IMR-90 (cell line): ENCODE data around the gene MVP. TPM values are rescaled to one million over a fixed set of nuclear protein-coding genes. Genes with fewer than 3 reads are reported as not detected.

Experiments used
- ATAC-seq: fragments of 200-7000 bp; cut with Tn5 transposase; 2 replicates; pipeline ENCODE4 v1.9.1; 2020; ENCODE audit warnings: low read depth, mild to moderate bottlenecking, moderate library complexity
- BruUV-seq: library from RNA; stranded (reverse); fragments of 400-500 nt; replicated peaks from 2 replicates; lab custom pipeline; 2021; lab: Mats Ljungman, UMichigan
- CTCF ChIA-PET: fragments of 300-600 bp; formaldehyde crosslinking; extraction: SDS; loops from one replicate; lab custom pipeline; 2021; ENCODE audit warnings: antibody characterized with exemption; lab: Yijun Ruan, JAX
- POLR2A ChIA-PET: fragments of 300-600 bp; sonication (Branson Sonifier 250); formaldehyde crosslinking; loops from one replicate; lab custom pipeline; 2022; ENCODE audit warnings: antibody characterized with exemption; ENCODE audit not compliant: unreplicated experiment; lab: Charles Lee
- DNase-seq: peaks from one replicate; pipeline ENCODE4 v3.0.0; 2013
- H2AFZ ChIP-seq: replicated peaks from 2 replicates; pipeline ENCODE3; 2013; ENCODE audit warnings: low read length, mild to moderate bottlenecking; ENCODE audit not compliant: poor library complexity
- H2AK5ac ChIP-seq: 2 replicates; pipeline ENCODE4 v1.6.1; 2013; ENCODE audit warnings: low read depth, low read length, inconsistent platforms
- H2AK9ac ChIP-seq: replicated peaks from 2 replicates; pipeline ENCODE3; 2013; ENCODE audit warnings: mild to moderate bottlenecking, low read depth, low read length, moderate library complexity; ENCODE audit not compliant: poor library complexity
- H2BK120ac ChIP-seq: 2 replicates; pipeline ENCODE4 v1.6.1; 2013; ENCODE audit warnings: low read depth, low read length, inconsistent platforms
- H2BK15ac ChIP-seq: 3 replicates; pipeline ENCODE4 v1.6.1; 2013; ENCODE audit warnings: low read depth, low read length, inconsistent platforms
- H2BK20ac ChIP-seq: 2 replicates; pipeline ENCODE4 v1.6.1; 2013; ENCODE audit warnings: low read depth, mild to moderate bottlenecking, inconsistent platforms, low read length, moderate library complexity
- H2BK5ac ChIP-seq: 2 replicates; pipeline ENCODE4 v1.6.1; 2013; ENCODE audit warnings: mild to moderate bottlenecking, low read depth, low read length, inconsistent platforms; ENCODE audit not compliant: poor library complexity, severe bottlenecking
- H3K14ac ChIP-seq: replicated peaks from 2 replicates; pipeline ENCODE4 v1.6.1; 2013; ENCODE audit warnings: low read depth, low read length, inconsistent platforms
- H3K18ac ChIP-seq: 2 replicates; pipeline ENCODE4 v1.6.1; 2013; ENCODE audit warnings: low read depth, low read length, control low read depth
- H3K23ac ChIP-seq: 2 replicates; pipeline ENCODE4 v1.6.1; 2013; ENCODE audit warnings: low read depth, low read length, inconsistent platforms
- H3K27ac ChIP-seq: 2 replicates; pipeline ENCODE4 v1.5.1; 2013; ENCODE audit warnings: mild to moderate bottlenecking, control low read depth, low read length; ENCODE audit not compliant: insufficient read depth
- H3K27me3 ChIP-seq: 2 replicates; pipeline ENCODE4 v1.6.1; 2013; ENCODE audit warnings: low read length; ENCODE audit not compliant: control insufficient read depth, insufficient read depth
- H3K36me3 ChIP-seq: 2 replicates; pipeline ENCODE4 v1.6.1; 2013; ENCODE audit warnings: low read length, mixed read lengths; ENCODE audit not compliant: control insufficient read depth, insufficient read depth
- H3K4ac ChIP-seq: 2 replicates; pipeline ENCODE4 v1.6.1; 2013; ENCODE audit warnings: low read depth, low read length, inconsistent platforms
- H3K4me1 ChIP-seq: 2 replicates; pipeline ENCODE4 v1.6.1; 2013; ENCODE audit warnings: low read length, mixed read lengths; ENCODE audit not compliant: control insufficient read depth, insufficient read depth
- H3K4me2 ChIP-seq: 2 replicates; pipeline ENCODE4 v1.6.1; 2013; ENCODE audit warnings: low read depth, mild to moderate bottlenecking, control low read depth, low read length, moderate library complexity
- H3K4me3 ChIP-seq: 2 replicates; pipeline ENCODE4 v1.5.1; 2013; ENCODE audit warnings: low read depth, mild to moderate bottlenecking, control low read depth, low read length, moderate library complexity; ENCODE audit not compliant: insufficient read depth
- H3K56ac ChIP-seq: 2 replicates; pipeline ENCODE4 v1.6.1; 2013; ENCODE audit warnings: low read length, inconsistent platforms; ENCODE audit not compliant: insufficient read depth; ENCODE audit errors: extremely low read depth
- H3K79me1 ChIP-seq, 2 experiments: 2 replicates each; pipeline ENCODE4 v1.6.1; 2013; ENCODE audit warnings: low read length in 2 of 2, inconsistent platforms in 1 of 2, low read depth in 1 of 2
- H3K9ac ChIP-seq: 2 replicates; pipeline ENCODE4 v1.6.1; 2013; ENCODE audit warnings: low read depth, low read length, control low read depth
- H3K9me1 ChIP-seq: 2 replicates; pipeline ENCODE4 v1.6.1; 2013; ENCODE audit warnings: low read length, inconsistent platforms; ENCODE audit not compliant: insufficient read depth
- H3K9me3 ChIP-seq: 2 replicates; pipeline ENCODE4 v1.6.1; 2013; ENCODE audit warnings: low read length; ENCODE audit not compliant: control insufficient read depth, insufficient read depth
- H4K20me1 ChIP-seq: 2 replicates; pipeline ENCODE4 v1.6.1; 2013; ENCODE audit warnings: low read length, inconsistent platforms; ENCODE audit not compliant: insufficient read depth
- H4K5ac ChIP-seq: 2 replicates; pipeline ENCODE4 v1.6.1; 2013; ENCODE audit warnings: mild to moderate bottlenecking, low read depth, low read length, control low read depth
- H4K8ac ChIP-seq, 2 experiments: 2 replicates each; pipeline ENCODE4 v1.6.1; 2013; ENCODE audit warnings: low read depth in 2 of 2, low read length in 2 of 2, control low read depth in 1 of 2, inconsistent platforms in 1 of 2
- H4K91ac ChIP-seq: 2 replicates; pipeline ENCODE4 v1.6.1; 2013; ENCODE audit warnings: low read depth, low read length, inconsistent platforms; ENCODE audit not compliant: insufficient read depth
- BHLHE40 ChIP-seq: fragments of 150-350 bp; IDR thresholded peaks from 2 replicates; pipeline ENCODE4 v1.6.1; 2016; ENCODE audit warnings: mild to moderate bottlenecking, low read depth, low read length
- CEBPB ChIP-seq: IDR thresholded peaks from 2 replicates; pipeline ENCODE4 v1.6.1; 2012; ENCODE audit warnings: low read depth, low read length, improper control_type of control experiment
- FOS ChIP-seq: fragments of 150-350 bp; IDR thresholded peaks from 2 replicates; pipeline ENCODE4 v1.6.1; 2016; ENCODE audit warnings: low read depth, low read length
- MAZ ChIP-seq: IDR thresholded peaks from 2 replicates; pipeline ENCODE4 v1.6.1; 2012; ENCODE audit warnings: low read depth, mild to moderate bottlenecking, low read length, improper control_type of control experiment, moderate library complexity, borderline replicate concordance
- NFE2L2 ChIP-seq: fragments of 150-350 bp; IDR thresholded peaks from 2 replicates; pipeline ENCODE4 v1.6.1; 2016; ENCODE audit warnings: low read depth, mild to moderate bottlenecking, low read length
- POLR2A ChIP-seq: IDR thresholded peaks from 2 replicates; pipeline ENCODE4 v1.6.1; 2012; ENCODE audit warnings: mild to moderate bottlenecking, low read depth, low read length
- RAD21 ChIP-seq: IDR thresholded peaks from 2 replicates; pipeline ENCODE4 v1.6.1; 2012; ENCODE audit warnings: low read length, improper control_type of control experiment
- RCOR1 ChIP-seq: IDR thresholded peaks from 2 replicates; pipeline ENCODE4 v1.6.1; 2012; ENCODE audit warnings: mild to moderate bottlenecking, low read length, improper control_type of control experiment; ENCODE audit not compliant: insufficient replicate concordance
- SMC3 ChIP-seq: fragments of 150-350 bp; IDR thresholded peaks from 2 replicates; pipeline ENCODE4 v1.6.1; 2016; ENCODE audit warnings: low read depth, mild to moderate bottlenecking, antibody characterized with exemption, low read length, moderate library complexity
- WGBS, 2 experiments: methylation state at CpG; one replicate each; pipeline versions ENCODE4 v1.1.5 to v1.1.7; 2013; ENCODE audit warnings: missing lambda C conversion rate in 2 of 2; ENCODE audit not compliant: insufficient read length in 1 of 2; ENCODE audit errors: extremely low coverage in 2 of 2; 5-methylcytosine and 5-hydroxymethylcytosine counted together
- dilution Hi-C: fragments of 300-500 bp; cut with HindIII; formaldehyde crosslinking; loops from one replicate; pipeline ENCODE4 v1.14.3; 2018; ENCODE audit warnings: low sequenced_read_pairs; ENCODE audit not compliant: unreplicated experiment
- in situ Hi-C: fragments of 300-500 bp; cut with MboI; formaldehyde crosslinking; loops from 3 replicates; pipeline ENCODE4 v1.14.3; 2019; ENCODE audit warnings: low sequenced_read_pairs, inconsistent platforms, mixed read lengths
- intact Hi-C: fragments of 100-400 bp; cut with micrococcal nuclease; formaldehyde crosslinking; loops from 2 replicates; pipeline ENCODE4 v1.10.0; 2022
- polyA plus RNA-seq, 3 experiments: library from polyadenylated mRNA; depleted of rRNA; stranded (reverse); fragments of >200 nt; gene quantifications; 2 replicates each; pipeline ENCODE4 v1.2.3, GENCODE V29; 2012; ENCODE audit warnings: low replicate concordance in 1 of 3
- total RNA-seq: library from RNA; depleted of rRNA; stranded (reverse); fragments of >200 nt; gene quantifications from 2 replicates; pipeline ENCODE4 v1.2.3, GENCODE V29; 2012
- TF ChIP-seq, protein P1 (sequence below): fragments of 150-350 bp; IDR thresholded peaks from 2 replicates; pipeline ENCODE4 v1.6.1; 2017; ENCODE audit warnings: mild to moderate bottlenecking, antibody characterized with exemption, low read length, low read depth
- TF ChIP-seq, protein P2 (sequence below): fragments of 150-350 bp; IDR thresholded peaks from 2 replicates; pipeline ENCODE4 v1.6.1; 2016; ENCODE audit warnings: low read depth, mild to moderate bottlenecking, low read length, moderate library complexity, borderline replicate concordance

The MVP gene
- total and polyA plus RNA-seq, 2 of the 4 experiments (the other 2 are of a cell fraction) = 204 to 319 TPM

- TF ChIP-seq SMC3 (peak; percentile 26; the same call in 1 of the 2 replicates), POLR2A (no peak), BHLHE40 (peak; percentile 99), CEBPB (peak; percentile 51; the same call in 1 of the 2 replicates)
Measured at GRCh38 chr16:29862884-29863668, 42.8 kb downstream of the MVP start, which contains the start of gene CDIPT (continued).

DNA sequence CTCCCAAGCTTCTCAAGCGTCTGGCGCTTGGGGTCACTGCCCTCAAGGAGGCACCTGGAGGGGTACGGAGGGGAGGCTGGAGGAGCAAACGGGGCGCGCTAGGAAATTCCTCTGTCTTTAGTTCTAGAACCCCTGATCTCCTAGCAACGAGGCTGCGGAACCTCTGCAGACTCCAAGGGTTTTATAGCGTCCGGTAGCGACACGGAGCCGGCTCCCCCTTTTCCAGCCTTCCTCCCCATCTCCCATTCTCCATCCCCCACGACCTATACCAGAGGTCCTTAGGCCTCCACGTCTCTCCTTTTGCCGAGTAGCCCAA, 43.4 kb downstream of the MVP start:
- Histone ChIP-seq H4K8ac (peak overlapping the region; percentile 20 to 57; a peak in 2 of 4 replicates), H3K14ac (no peak overlapping the region), H2AFZ (peak overlapping the region; percentile 97), H3K36me3 (peaks cover 18% of the 10 kb centered on the region), H3K56ac (no peak overlapping the region), H3K23ac (no peak overlapping the region), H2AK5ac (no peak overlapping the region; the same call in 1 of the 2 replicates), H2BK120ac (no peak overlapping the region), H2BK5ac (no peak overlapping the region), H2BK15ac (no peak overlapping the region), H2AK9ac (peak overlapping the region; percentile 29), H3K9me3 (no peaks in the 10 kb centered on the region), H3K9me1 (peaks cover 9% of the 10 kb centered on the region), H3K27me3 (no peaks in the 10 kb centered on the region), H4K91ac (no peak overlapping the region; the same call in 1 of the 2 replicates), H3K18ac (no peak overlapping the region), H4K20me1 (no peaks in the 10 kb centered on the region; the same call in 1 of the 2 replicates), H3K27ac (no peak overlapping the region), H3K9ac (no peak overlapping the region), H4K5ac (peak overlapping the region; percentile 10), H3K4me2 (peak overlapping the region; percentile 37), H3K79me1 (peaks cover 7 to 27% of the 10 kb centered on the region in 2 experiments; a peak in 3 of 4 replicates), H3K4me1 (peaks cover 3% of the 10 kb centered on the region; the same call in 1 of the 2 replicates), H3K4ac (no peak overlapping the region), H3K4me3 (peak overlapping the region; percentile 20; the same call in 1 of the 2 replicates), H2BK20ac (no peak overlapping the region)
- ChIA-PET CTCF (interaction anchor here (0.6 to 0.7 kb wide), 2 partner anchors 15 to 102 kb away, joined by 3 to 6 read pairs; no protein-coding TSS in a partner anchor), POLR2A (no interaction called here)
- intact Hi-C loops = loop anchor here (2.0 to 5.0 kb wide), 3 partner anchors 41 to 131 kb away; partner anchors contain the start of genes HIRIP3, MVP and TAOK2
- WGBS, 2 experiments = no CpG with 5 or more reads among the region's 16 CpGs
- DNase-seq = no peak
- in situ Hi-C loops = no loop called here
- ATAC-seq = no peak
- BruUV-seq = no TSS peak
- dilution Hi-C loops = no loop called here
- TF ChIP-seq RCOR1 = no peak
- no peak for TF ChIP-seq POLR2A
- TF ChIP-seq, protein P1, sequence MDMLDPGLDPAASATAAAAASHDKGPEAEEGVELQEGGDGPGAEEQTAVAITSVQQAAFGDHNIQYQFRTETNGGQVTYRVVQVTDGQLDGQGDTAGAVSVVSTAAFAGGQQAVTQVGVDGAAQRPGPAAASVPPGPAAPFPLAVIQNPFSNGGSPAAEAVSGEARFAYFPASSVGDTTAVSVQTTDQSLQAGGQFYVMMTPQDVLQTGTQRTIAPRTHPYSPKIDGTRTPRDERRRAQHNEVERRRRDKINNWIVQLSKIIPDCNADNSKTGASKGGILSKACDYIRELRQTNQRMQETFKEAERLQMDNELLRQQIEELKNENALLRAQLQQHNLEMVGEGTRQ = no peak
- TF ChIP-seq, protein P2, sequence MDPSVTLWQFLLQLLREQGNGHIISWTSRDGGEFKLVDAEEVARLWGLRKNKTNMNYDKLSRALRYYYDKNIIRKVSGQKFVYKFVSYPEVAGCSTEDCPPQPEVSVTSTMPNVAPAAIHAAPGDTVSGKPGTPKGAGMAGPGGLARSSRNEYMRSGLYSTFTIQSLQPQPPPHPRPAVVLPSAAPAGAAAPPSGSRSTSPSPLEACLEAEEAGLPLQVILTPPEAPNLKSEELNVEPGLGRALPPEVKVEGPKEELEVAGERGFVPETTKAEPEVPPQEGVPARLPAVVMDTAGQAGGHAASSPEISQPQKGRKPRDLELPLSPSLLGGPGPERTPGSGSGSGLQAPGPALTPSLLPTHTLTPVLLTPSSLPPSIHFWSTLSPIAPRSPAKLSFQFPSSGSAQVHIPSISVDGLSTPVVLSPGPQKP = no peak
- TF ChIP-seq CEBPB = no peak
- no peak for TF ChIP-seq SMC3
- no peak; the same call in 1 of the 2 replicates for TF ChIP-seq RAD21
- no peak for TF ChIP-seq MAZ
- TF ChIP-seq FOS = no peak
- no peak for TF ChIP-seq NFE2L2
- no peak for TF ChIP-seq BHLHE40
